HG03521 (cell line): Measurements from ENCODE around the gene MGAT5B.
"Not testable (repeated sequence)": the region's sequence is repeated elsewhere in the genome, so short reads cannot be mapped to it uniquely, and the experiment has no call there.

Experiments used
- ATAC-seq: cut with Tn5 transposase; IDR thresholded peaks from one replicate; pipeline ENCODE4 v1.9.1; 2021; ENCODE audit warnings: mild to moderate bottlenecking, moderate library complexity; ENCODE audit not compliant: unreplicated experiment

MGAT5B gene

DNA sequence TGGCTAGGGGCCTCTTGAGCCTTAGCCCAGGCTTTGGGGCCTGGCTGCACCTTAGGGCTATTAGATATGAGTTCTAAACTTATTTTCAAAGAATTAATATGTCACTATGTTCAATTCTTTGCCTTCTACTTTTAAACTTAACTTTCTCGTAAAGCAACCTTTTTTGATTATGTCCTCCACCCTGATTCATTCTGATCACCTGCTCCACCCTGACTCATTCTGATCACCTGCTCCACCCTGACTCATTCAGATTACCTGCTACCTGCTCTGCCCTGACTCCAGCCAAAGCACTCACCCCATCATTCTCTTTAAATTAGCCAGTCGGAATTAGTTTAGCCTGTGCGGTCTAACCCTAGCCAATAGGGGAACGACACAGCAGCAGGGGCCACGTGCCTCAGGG is 102.0 kb downstream of the MGAT5B start:
- not testable (repeated sequence) for ATAC-seq

DNA sequence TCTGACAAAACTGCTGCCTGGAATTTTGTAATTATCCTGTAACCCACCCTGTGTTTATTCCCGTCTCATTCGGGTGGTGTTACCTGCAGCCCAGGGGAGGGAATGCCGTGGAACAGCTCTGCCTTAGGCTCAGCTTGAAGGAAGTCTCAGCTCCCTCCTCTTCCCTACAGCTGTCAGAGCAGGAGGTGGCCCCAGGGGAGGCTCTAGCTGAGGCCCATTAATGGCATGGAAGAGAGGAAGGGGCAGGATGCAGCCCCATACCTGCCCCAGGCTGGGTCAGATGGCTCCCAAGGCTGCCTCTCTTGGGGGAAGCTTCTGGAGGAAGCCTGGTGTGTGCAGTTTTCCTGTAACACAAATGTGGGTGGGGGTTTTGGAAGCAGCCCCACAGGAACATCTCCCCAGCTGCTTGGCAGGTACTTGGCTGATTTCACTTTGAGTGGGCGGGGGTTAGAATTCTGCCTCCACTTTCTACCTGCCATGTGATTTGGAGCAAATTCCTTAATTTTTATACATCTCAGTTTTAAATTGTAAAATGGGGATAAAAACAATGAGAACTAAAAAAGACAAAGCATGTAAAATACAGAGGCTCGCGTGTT is 103.9 kb downstream of the MGAT5B start:
- ATAC-seq: no peak

DNA sequence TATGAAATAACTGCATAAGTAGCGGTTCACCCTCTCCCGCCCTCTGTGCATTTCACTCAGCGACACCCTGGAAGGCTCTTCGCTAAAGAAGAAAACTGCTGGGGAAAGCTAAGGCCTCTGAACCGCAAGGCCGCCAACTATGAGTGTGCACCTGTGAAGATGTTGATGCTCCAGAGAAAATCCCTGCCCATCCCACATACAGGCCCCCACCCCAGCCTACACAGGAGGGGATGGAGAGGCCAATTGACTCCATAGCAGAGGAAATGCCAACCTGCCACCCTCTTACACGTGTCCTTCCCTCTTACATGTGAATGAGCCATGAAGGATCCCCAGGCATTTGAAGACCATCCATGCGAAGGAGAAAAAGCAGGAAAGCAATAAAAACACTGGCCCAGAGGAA is 104.8 kb downstream of the MGAT5B start:
- ATAC-seq: no peak

DNA sequence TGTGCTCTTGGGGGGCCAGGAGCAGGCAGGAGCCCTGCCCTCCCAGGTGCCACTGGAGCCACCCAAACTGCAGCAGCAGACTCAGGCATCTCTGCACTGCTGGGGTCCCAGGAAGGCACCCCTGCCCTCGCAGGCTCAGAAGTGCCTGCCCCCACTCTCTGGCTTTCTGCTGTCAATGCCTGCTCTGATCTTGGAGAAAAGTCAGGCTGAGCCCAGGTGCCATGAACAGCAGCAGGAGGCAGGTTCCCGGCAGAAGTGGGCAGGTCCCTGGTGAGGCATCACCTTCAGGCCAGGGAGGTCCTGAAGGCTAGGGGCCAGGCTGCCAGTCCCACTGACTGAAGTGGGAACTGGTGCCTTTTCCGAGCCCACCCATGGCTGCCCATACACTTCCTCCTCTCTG is 106.5 kb downstream of the MGAT5B start:
- no peak for ATAC-seq

DNA sequence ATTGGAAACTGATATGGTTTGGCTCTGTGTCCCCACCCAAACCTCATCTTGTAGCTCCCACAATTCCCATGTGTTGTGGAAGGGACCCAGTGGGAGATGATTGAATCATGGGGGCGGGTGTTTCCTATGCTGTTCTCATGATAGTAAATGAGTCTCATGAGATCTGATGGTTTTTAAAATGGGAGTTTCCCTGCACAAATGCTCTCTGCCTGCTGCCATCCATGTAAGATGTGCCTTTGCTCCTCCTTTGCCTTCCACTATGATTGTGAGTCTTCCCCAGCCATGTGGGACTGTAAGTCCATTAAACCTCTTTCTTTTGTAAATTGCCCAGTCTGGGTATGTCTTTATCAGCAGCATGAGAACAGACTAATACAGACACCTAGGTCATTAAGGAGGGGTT is 109.8 kb downstream of the MGAT5B start:
- ATAC-seq: not testable (repeated sequence)

DNA sequence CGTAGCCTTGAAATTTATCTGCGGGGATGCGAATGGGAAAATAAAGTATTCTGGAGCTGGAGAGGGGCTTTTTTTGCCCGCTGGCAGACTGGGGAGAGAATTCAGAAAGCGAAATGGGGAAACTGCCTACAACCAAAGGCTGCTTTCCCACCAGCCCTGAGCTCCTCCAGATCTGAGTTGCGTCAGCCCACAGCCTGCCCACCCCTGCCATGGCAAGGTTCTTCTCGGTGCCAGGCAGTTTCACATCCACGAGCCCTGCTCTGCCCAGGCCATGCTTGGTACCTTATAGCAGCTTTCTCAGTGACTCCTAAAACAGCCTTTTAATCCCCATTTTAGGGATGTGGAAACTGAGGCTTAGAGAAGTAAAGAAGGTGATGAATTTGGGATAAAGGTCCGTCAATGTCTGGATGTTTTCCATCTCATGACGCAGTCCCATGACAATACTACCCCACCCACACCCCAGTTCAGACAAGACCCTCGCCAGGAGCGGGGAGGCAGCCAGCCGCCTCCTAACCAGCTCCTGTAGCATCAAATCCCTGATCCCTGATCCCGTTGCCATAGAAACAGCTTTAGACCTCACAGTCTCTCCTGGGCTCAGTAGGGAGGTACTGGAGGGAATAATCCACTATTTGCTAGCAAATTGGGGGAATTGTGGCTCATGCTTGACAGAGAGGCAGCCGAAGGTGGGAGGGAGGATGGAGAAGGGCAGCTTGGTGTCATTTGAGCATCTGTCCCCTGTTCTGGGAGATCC is 113.5 kb downstream of the MGAT5B start:
- no peak for ATAC-seq

DNA sequence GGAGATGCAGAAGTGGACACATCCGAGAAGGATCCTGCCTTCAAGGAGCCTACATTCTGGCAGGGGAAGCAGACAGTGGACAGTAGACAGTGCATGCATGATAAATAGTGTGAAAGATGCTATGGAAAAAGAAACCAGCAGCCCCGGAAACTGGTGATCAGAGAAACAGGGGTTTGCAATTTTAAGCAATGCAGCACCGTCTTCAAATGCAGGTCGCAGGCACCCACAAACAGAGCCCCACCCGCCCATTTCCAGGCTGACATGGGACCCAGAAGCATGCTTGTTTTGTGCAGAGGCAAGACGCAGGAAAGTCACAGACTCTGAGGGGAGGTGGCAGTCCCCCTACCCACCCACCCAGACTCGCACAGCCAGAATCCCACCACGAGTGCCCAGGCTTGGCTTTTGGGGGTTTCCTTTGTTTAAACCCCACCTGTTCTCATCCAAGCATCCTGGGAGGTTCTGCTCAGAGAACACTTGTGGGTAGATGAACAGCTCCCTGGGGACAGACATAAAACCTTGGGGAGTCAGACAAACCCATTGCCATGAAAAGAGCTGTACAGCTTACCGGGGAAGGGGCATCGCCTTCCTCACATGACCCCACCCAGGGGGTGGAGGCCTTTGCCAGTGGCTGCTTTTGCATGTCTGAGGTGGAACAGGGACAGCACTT is 114.3 kb downstream of the MGAT5B start:
- ATAC-seq: no peak

DNA sequence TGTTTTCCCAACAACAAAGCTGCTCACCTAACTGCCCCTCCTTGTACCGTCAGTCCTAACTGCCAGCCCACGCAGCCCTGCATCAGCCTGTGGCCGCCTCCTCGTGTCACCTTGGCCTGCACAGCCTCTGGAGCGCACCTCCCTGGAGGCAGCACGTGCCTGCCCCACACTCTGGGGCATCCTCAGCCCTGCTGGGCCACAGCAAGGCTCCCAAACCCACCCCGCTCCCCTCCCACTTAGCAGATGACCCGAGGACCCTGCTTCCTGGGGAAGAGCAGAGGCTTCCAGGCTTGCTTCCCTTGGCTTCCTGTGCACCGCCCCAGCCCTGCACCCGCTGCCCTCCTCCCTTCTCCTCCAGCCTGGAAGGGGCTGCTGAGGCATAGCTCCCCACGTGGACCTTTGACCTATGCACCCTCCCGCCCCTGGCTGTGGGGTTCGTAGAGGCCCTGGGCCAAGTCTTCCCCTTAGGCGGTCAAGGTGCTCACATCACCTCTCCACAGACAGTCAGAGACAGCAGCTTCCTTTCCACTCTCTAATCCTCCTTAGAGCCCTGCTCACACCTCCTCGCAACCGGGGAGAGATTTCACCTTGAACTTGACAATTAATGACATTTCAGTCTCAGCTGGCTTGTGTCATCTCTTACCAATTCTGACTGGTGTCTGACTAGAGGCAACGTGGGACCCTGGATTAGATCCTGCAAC is 115.0 kb downstream of the MGAT5B start:
- ATAC-seq: no peak

DNA sequence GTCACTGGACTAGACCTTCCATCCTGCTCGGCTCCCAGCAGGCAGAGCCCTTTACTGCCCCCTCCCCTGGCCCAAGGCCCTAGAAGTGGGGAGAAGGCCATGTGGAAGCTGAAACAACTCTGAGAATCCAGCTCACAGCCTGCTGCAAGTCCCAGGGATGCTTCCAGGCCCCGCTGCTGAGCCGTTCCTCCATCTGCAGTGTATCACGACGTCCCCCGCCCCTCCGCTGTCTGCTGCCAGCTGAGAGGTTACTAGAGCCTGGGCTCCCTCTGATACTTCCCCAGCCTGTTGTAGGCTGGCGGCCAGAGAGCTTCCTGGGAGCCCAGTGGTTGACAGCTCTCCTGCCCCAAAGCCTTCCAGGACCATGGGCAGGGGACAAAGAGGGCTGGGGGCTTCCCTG is 118.2 kb downstream of the MGAT5B start:
- no peak for ATAC-seq

DNA sequence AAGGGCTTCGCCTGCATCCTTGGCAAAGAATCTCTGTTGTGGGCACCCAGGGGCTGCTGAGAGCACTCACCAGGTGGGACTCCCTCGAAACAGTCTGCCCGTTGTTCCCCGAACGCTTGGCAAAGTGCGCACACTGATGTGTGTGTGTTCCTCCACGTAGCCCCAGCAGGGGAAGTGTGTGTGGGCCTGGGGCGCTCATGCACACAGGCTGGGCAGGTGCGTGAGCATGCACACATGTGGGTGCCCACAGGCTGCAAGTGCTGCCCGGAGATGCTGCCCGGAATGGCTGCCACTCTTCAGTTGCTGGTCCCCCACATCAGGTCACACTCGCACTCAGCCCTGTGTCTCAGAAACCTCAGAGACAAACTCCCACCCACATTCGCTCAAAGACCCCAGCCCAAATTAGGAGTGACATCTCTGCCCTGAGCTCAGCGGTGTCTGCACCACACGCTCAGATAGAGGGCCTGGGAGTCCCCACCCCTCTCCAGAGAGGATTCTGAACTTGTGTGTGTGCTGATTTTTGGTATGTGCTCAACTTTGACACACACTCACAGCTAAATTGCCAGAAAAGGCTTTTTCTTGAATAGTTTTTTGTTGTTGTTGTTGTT is 119.4 kb downstream of the MGAT5B start:
- ATAC-seq: no peak

DNA sequence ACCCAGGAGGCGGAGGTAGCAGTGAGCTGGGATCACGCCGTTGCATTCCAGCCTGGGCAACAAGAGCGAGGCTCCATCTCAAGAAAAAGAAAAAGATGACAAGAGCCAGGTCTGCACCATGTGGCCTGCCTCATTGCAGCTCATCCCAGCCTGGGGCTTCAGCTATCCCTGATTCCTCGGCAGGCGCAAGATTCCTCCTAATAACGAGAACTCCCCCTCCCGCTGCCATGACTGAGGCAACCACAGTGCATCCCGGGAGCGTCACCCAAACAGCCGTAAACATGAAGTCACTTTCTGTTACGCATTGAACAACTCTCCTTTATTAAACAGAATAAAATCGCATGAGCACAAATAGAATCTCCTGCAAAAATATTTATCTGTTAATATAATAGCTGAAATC is 120.6 kb downstream of the MGAT5B start:
- ATAC-seq: no peak

DNA sequence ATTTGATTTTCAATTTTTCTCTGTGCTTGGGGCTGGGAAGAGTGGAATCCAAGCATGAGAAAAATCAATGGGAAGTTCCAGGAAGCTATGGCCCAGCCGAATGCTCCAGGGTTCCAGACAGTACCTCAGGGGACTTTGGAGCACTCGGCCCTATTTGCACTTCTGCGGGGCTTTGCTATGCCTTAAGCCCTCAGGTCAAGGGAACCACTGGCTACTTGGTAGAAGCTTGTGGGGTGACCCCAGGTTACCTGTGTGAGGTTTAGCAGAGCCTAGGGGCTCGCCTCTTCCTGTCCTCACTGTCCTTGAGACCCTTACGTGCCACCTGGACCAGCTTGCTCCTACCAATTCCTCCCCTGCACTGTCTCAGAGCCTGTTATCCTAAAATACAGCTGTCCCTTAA is 121.3 kb downstream of the MGAT5B start:
- no peak for ATAC-seq

DNA sequence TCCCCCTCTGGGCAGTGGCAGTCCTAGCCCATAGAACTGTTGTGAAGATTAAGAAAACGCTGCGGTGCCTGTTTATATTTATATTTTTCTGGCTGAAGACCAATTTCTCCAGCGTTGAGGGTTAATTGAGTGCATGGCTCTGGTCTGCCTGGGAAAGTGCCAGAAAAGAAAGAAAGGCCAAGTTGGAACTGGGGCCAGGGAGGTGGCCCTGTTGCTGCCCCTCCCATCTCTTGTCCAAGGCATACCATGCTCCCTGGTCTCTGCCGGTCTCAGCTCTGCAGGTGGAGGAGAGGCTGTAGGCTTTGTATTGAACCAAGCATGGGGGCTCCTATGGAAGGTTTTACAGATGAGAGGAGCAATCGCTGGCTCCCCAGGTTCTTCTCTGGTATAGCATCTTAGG is 124.7 kb downstream of the MGAT5B start:
- ATAC-seq: no peak

DNA sequence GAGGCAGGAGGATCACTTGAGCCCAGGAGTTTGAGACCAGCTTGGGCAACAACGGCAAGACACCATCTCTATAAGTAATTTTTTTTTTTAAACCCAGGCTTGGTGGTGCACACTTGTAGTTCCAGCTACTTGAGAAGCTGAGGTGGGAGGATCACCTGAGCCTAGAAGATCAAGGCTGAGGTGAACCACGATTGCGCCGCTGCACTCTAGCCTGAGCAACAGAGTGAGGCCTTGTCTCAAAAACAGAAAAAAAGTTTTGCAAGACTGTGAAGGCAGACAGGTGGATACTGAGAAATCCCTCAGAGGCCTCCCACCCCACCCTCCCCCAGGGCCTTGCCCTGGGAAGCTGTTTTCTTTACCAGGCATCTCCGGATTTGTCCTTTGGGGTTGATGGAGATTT is 125.4 kb downstream of the MGAT5B start:
- no peak for ATAC-seq

DNA sequence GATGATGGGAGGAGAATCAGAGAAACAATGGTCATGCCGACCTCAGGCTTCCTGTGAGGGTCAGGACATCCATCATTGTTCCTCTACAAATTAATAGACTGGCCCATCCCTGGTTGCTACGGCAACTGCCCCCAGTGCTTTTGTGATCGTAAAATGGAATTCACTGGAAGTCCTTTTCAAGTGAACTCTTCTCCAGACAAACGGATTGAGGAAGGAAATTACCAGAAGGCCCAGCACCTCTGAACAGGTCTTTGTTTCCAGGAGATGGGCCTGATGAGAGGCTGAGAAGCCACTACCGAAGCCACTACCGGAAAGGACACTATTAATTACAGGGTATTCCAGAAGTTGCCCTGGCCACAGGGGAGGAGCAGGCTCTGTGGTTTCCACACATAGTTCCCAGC is 126.0 kb downstream of the MGAT5B start:
- ATAC-seq: no peak

DNA sequence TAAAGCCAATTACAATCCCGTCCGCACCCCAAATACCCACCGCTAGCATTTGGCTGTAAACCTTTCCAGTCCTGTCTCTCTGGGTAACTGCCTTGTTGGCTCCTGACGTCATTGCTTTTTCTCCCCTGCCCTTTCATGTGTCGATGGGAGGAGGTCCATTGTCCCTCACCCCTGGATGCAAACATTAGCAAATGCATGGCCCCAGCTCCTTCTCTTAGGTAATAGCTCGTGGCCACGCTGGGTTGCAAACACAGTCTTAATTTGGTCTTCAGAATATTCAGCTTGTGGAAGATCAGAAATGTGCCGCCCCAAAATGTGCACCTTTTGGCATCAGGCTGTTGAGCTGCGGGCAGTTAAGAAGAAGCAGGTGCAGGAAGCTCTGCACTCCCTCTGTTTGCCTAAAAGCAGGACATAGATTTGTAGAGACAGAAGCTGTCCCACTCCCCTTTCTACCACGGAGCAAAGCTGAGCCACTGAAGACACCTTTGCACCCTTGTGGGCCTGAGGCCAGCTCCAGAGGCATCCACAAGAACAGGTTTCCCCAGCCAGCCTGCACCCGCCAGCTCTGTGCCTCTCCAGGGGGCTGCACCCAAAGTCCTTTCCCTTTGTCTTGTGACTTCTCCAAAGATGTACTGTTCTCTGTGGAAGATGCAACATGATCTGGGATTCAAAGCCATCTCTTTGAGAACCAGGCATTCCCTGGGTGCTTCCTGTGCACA is 127.3 kb downstream of the MGAT5B start:
- no peak for ATAC-seq

DNA sequence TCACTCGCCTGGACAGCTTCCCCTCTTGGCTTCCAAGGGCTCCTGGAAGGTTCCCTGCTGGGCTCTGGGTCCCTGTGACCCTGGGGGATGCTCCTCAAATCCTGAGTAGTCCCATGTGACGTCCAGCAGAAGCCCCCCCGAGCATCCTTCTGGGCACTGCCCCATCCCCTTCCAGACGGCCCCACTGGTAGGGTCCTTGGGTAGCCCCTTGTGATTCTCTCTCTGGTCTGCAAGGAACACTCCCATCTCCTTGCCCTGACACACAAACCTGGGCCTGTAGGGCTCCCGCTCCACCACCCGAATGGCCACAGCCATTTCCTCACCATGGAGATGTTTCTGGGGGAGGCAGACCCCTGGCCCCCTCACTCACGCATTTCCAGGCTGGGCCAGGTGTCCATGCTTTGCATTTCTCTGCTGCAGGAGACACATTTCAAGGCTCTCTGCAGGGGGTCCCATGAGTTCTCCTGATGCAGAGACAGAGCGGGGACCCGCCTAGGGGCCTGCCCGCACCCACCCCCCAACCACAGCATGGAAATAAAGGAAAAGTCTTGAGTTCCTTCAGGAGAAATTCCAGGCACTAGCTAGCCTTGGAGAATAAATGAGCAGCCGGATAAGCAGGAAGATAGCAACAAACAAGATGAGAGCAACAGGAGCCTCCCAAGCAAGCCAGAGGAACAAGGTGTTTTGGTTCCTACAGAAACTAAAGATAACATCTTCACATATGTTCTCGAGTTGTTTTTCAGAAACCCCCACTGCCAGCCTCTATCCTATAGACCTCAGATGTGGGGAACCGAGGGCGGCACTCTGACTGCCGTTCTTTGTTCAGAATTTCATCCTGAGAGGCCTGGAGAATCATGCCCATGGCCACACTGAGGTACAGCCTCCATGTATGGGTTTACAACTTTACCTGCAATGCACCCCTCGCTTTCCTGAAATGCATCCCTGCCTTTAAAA is 128.8 kb downstream of the MGAT5B start:
- ATAC-seq: no peak

DNA sequence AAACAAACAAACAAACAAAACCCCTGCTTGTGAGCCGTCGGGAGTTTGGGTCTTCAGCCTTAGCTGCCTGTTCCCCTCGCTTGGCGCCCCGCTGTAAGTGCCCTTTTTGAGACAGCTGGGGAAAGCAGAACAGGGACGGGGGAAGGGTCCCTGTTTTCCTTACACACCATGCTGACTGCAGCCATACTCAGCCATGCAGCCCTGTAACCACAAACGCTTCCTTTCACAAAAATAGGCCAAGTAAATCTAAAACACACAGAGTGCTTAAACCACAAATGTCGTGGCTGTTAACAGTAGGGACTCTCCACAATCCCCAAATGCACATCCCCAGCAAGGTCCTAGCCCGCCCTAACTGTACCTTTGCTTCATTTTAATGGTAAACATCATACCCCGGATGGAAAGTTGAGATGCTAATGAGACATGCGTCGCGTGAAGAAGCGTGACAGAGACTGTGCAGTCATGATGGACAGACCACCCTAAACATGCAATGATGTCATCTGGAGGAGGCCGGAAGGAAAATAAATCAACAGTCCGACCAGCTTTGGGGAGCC is 129.9 kb downstream of the MGAT5B start:
- ATAC-seq: no peak

DNA sequence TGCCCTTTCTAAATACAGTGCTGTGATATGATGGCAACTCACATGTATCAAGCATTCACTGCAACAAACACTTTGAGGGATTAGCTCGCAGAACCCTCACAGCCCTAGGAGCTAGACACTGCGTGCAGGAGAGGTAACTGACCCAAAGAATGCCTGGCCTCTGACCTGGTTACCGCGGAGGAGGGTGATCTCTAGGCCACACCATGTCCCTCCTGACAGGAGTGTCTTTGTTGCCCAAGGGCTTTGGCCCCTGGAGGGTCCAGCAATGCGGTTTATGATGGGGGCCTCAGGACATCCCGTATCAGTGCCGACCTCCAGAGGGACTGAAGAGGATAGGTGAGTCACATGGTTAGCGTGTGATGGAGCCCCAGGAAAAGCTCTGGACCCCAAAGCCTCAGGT is 130.6 kb downstream of the MGAT5B start:
- no peak for ATAC-seq
